GM21381 (cell line): ENCODE results near the gene RPS15.
"Not testable (repeated sequence)": the region's sequence is repeated elsewhere in the genome, so short reads cannot be mapped to it uniquely, and the experiment has no call there.

ENCODE experiments used
- ATAC-seq: cut with Tn5 transposase; IDR thresholded peaks from one replicate; pipeline ENCODE4 v1.9.1; 2021; ENCODE audit warnings: mild to moderate bottlenecking, moderate library complexity; ENCODE audit not compliant: unreplicated experiment

Gene RPS15

GRCh38 chr19:1433119-1434039, 4.8 kb upstream of the RPS15 start:
- no peak for ATAC-seq

DNA sequence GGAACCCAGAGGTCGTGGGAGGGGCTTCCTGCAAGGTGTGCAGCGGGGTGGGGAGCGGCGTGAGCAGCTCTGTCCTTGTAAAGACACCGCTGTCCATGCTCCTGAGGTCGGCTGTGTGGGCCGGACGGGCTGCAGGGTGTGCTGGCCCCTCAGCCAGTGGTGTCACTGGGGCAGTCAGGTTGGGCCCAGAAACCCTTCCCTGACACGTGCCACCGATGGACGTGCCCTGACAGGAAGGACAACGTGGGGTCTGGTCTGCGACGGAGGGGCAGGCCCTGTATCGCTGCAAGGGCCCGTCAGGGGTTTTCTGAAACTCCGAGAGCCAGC, 4.2 kb upstream of the RPS15 start:
- no peak for ATAC-seq

DNA sequence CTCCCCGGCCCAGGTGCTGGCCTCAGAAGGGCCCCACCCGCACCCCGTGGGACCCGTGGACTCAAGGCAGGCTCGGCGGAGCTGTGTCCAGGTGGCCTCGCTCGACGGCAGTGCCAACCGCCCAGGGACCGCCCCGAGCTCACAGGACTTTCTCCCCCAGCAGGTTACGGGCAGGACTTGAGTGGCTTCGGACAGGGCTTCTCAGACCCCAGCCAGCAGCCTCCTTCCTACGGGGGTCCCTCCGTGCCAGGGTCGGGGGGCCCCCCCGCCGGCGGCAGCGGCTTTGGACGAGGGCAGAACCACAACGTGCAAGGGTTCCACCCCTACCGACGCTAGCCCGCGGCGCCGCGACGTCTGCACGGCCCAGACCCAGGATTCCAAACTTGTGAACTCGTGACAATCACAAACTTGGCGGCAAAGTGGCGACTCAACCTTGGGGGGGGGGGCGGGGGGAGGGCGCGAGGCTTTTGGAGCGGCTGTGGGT, 3.6 kb upstream of the RPS15 start:
- ATAC-seq: no peak

DNA sequence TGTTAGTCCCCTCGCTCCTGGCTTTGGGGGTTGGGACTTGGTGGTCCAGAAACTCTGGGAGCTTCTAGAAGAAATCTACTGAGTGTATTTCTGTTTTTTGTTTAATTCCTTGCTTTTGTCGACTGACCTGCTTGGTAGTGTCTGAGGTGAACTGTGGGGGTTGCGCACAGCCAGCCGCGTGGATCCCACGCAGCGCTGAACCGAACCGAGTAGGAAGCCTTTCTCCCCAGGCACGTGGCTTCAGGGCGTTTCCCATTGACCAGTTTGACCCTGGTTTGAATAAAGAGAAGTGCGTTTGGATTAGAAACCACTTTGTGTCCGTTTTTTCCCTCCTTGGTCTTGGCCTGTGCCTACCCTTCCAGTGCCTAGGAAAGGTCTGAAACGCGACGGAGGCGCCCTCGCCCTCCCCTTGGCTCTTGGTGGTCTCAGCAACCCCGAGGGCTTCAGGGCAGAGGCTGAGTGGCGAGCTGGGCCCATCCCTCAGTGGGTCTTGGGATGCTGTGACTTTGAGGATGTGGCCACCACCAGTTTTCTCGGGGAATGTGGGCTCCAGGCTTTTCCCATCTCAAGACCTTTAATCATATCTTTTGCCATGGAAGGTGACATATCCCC, 2.7 kb upstream of the RPS15 start:
- ATAC-seq: no peak

- no peak for ATAC-seq
Observed at GRCh38 chr19:1437609-1438008, 587 bp upstream of the RPS15 start.

DNA sequence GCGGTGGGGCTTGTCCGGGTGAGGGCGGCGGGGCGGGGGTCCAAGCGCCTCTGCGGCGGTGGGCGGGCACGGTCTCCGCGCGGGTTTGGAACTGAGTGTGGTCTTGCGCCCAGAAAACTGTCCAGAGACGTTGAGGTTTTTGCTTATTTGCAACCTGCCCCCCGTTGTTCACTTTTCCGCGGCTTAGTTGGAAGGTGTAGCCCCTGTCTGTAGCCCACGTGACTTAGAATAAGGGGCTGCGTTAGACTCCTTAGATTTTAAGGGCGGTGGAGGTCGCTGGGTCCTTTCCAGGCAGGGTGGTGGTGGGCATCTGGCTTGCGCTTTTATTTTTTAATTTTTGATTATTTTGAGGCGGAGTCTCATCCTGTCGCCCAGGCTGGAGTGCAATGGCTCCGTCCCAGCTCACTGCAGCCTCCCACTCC, 748 bp downstream of the RPS15 start:
- no peak for ATAC-seq

DNA sequence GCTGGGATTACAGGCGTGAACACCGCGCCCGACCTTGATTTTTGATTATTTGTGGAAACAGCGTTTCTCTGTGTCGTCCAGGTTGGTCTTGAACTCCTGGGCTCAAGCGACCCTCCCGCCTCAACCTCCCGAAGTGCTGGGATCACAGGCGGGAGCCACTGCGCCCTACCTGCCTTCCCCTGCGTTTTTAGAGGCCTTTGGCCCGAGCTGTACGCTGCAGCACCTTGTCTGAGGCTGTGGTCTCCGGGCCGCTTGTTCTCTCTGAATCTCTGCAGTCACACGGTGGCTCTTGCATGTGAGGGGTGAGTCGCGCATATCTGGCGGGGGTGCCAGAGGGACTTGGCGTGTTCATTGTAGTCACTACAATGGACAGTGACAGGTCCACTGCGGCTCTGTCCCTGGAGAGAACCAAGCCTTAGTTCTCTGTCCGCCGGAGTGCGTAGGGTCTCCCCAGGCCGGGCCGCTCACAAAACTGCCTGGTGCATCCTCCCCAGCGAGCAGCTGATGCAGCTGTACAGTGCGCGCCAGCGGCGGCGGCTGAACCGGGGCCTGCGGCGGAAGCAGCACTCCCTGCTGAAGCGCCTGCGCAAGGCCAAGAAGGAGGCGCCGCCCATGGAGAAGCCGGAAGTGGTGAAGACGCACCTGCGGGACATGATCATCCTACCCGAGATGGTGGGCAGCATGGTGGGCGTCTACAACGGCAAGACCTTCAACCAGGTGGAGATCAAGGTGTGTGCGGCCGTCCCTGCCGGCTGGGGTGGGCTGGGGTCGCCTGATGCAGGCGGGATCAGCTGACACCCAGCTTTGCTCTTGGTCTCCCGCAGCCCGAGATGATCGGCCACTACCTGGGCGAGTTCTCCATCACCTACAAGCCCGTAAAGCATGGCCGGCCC, 1.6 kb downstream of the RPS15 start:
- ATAC-seq: not testable (repeated sequence)

GRCh38 chr19:1440418-1440801, 2.2 kb downstream of the RPS15 start:
- ATAC-seq: no peak

DNA sequence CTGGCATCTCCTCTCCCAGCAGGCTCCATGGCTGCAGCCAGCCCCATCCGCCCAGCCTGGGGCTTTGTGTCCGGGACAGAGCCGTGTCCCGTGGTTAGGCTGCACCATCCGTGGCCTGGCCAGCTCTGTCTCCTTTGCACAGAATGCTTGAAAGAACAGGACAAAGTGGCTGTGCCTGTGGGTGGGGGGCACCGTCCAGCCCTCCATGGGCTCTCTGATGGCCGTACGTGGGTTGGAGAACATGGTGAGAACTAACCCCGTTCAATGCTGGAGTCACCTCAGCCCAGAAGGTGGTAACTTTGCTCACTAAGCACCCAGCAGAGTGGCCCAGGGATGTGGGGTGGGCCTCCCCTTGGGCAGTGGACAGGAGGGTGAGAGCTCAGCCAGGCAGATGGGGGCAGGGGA, 2.8 kb downstream of the RPS15 start:
- no peak for ATAC-seq

- ATAC-seq: no peak
Observed at GRCh38 chr19:1441677-1442438, 3.7 kb downstream of the RPS15 start.

DNA sequence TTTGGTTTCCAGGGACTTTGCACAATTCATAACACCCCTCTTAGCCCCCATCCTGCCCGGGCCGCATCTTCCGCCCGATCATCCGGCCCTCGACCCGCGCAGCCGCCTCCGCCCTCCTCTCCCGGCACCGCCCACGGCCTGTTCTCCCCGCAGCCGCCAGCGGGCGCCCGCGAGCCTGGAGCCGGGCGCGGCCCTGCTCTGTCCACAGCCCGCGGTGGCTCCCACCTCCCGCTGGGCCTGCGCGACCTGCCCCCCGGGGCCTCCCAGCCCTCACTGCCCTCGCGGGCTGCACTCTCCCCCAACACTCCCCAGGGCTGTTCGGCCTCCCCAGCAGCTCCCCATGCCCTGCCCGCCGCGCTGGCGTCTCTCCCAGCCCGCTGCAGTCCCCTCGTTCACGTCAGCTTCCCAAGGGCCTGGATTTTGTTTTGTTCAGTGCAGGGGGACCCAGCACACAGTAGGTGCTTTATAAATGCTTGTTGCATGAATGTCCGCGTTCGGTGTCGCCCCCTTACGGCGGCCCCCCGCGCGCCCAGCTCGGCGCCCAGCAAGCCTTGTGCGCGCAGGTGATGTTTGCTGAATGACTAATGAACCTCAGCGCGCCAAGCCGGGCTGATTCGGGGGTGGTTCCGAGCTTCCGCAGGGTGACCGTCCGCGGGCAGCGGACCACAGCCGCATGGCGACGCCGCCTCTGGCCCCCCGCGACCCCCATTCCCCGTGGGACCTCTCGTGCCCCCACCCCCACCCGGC, 7.2 kb downstream of the RPS15 start:
- ATAC-seq: peak; percentile 57

DNA sequence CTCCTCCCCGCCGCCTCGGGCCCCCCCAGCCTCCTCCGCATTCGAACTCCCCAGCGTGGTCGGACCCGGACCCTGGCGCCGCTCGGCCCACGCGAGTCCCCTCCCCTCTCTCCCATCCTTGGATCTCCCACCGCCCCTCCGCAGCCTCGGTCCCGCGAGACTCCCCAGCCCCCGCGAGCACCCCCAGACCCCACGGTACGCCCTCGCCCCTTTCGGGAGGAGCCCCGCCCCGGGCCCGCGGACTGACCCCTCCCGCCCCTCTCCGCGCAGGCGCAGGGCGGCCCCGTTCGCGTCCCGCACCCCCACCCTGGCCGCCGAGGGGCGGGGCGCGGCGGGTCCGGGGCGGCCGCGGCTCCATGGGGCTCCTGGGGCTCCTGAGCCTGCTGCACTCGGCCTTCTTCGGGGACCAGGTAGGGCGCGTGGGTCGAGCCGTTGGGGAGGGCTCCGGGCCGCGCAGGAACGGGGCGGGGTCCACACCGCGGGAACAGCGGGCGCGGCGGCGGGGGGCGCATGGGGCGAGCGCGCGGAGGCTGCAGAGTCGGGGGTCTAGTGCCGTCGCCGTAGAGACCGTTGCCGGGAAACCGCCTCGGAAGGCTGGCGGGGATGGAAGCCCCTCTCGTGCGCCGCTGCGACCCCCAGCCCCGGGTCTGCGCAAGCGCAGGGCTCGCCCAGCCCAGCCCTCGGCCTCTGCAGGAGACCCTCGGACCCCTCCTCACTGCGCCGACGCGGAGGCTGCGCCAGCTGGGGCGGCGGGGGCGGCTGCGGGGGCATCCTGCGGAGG, 7.9 kb downstream of the RPS15 start:
- ATAC-seq: no peak

DNA sequence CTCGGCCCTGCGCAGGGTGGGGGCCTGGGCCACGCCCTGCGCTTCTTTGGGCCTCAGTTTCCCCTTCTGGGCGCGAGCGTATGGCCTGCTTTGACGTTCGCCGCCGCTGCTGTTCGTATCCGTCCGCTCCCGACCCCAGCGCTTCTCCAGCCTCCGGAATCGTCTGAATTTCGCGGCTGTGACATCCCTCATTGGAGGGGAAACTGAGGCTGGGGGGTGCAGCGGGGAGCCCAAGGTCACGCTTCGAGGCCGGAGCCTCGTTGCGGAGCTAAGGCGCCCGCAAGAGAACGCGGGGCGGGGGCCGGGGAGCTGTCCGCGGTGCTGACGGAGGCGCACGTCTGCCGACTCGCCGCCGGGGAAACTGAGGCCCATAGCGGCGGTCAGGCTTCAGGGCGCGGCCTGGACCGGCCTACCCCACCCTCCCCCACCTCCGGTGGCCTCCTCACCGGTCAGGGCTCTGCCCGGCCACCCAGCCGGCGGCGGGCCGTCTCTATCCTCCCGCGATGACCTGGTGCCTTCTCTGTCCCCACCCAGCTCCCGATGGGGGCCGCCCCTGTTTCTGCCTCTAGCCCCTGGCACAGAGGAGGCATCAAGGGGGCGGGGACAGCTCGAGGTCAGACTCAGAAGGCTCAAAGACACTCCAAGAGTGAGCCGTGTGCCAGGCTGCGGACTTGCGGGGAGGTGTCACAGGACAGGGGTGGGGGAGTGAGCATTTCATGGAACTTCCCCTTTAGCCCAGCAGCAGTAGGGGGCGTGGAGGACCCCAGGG, 8.7 kb downstream of the RPS15 start:
- ATAC-seq: no peak

- ATAC-seq: no peak
Observed at GRCh38 chr19:1447504-1447903, 9.3 kb downstream of the RPS15 start.

DNA sequence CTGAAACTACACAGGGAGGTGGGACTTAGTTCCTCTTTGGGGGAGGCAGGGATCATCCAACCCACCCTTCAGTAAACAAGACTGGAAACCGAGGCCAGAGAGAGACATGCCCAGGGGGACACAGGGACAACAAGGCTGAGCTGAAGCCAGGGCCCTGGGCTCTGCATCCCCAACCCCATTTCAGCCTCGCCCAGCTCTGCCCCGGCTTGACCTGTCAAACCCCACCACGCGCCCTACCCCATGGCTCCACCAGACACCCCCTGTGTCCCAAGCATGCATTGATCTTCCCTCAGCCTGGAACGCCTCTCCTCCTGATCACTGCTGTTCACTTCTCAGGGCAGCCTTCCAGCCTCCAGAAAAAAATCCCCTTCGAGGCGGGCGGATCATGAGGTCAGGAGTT, 9.7 kb downstream of the RPS15 start:
- no peak for ATAC-seq

DNA sequence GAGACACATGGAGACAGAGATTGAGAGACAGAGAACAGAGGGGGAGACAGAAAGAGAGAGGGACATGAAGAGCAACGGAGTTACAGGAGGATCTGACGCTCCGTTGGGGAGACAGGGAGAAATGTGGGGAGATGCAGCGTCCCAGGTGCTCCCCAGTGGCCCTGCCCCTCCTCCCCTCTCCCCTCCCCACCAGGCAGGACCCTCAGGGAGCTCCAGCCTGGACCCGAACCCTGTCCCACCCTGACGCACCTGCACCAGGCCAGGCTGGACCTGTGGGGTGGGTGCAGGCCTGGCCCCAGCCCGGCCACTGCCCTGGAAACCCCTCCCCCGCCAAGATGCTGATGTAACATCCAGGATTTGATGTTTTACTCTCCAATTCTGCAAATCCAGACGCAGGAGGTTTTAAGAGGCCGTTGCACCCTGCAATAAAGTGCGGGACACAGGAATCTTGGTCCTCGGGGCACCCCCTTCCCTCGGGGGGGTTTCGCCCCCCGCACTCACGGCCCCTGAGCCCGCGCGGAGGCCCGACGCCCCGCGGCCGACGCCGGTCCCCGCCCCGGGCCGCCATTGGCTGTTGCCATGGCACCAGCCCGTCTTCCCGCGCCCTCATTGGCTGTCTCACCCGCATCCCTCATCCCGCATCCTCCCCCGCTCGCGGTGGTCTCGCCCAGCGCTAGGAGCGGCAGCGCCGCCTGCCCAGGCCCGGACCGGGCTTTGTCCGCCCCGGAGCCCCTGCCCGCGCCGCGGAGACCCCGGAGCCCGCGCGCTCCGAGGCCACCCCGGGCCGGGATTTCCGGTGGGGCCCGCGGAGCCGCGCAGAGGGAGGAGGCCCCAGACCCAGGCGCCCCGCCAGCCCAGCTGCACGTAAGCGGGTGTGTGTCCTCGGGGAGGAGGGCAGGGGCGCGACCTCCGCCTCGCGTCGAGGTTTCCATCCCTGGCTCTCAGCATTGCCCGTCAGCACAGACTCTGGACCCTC, 11.6 kb downstream of the RPS15 start, which contains the start of gene APC2:
Gene APC2 (plus strand): TSS at position 655 of the 976 bp plus-strand sequence. CDS start 2,881 bp downstream, outside the sequence.
- no peak for ATAC-seq
